TTC549 (cell line): ENCODE data around the gene IGSF9B.

Experiments used
- FAIRE-seq: peaks from 2 replicates; lab custom pipeline; 2012; peaks lifted over from hg19 to GRCh38; lab: Jason Lieb, UNC

Gene IGSF9B

GRCh38 chr11:133920109-133920990 lies 36.4 kb downstream of the IGSF9B start:
- no peak for FAIRE-seq

DNA sequence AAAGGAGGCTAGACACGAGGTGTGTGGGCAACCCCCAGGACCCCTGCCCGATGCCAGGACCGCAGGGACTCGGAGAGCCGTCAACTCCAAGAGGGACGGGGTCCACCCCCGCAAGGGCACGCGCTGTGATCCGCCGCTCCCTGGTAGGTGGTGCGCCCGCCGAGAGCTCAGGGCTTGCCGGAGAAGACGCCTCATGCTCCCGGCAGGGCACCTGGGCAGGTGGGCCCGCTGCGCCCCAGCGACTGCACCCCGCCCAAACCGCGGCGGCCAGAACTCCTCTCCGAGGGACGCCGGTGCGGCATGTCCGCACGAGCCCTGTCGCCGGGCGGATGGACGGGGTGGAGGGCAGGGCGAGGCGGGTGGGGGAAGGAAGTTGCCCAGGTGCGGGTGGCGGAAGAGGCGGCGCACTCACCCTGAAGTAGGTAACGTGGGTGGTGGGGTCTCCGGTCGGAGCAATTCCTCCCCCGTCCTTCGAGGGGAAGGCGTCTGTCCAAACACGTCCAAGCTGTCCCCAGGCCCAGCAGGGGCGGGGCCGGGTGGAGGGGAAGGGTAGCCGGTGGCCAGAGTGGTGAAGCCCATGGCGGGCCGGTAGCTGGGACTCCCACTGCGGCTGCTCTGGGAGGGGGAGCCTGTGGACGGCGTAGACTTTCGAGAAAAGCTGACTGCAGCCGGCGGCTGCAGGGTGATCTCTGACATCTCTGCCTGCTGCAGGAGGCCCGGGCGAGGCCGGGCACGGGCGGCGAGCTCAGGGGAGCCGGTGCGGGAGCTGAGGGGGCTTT lies 37.2 kb downstream of the IGSF9B start:
- no peak for FAIRE-seq

- FAIRE-seq = no peak
Observed at GRCh38 chr11:133918608-133919260, 38.0 kb downstream of the IGSF9B start.

DNA sequence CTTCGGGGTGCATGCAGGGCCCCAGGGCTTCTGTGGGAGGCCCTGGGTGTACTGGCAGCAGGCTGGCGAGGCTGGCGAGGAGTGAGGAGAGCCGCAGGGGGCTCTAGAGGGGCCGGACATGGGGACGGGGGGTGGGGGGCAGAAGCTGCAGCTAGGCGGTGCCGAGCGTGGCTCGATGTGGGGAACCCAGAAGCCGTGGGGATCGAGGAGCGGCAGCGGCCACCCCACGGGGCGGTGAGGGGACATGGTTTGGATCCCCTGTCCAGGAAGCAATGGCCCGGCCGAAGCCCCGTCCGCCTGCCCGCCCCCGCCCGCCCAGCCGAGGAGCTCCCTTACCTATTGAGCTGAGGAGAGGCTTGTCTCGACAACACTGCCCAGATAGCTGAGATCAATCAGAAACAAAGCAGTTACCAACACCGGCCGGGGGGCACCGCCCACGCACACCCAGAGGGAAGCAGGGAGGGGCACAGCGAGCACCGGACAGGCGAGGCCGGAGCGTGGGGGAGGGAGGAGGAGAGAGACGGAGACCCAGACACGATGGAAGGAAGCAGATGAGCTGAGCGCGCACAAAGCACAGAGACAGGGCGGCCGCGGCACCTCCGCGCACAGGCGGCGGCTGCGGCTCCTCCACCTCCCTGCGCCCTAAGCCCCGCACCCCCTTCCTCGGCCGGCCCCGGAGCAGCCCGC lies 38.7 kb downstream of the IGSF9B start:
- no peak for FAIRE-seq

- no peak for FAIRE-seq
Observed at GRCh38 chr11:133916784-133917440, 39.9 kb downstream of the IGSF9B start.

DNA sequence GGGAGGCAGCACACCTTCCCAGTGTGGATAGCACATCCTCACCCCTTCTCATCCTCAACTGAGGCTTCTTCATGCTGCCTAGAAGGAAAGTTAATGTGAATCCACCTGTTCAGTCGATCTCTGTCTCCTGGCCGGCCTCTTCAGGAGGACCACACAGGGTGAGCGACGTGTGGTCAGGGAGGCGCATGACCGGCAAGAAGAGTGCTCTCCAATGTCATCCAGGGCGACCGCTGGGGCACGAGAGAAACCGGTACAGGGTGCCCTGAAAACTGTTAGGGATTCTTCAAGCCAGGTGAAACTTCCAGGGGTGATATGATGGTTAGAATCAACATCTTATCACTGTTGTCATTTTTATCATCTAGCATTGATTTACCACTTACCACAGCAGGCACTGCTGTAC lies 43.0 kb downstream of the IGSF9B start:
- no peak for FAIRE-seq

- no peak for FAIRE-seq
Observed at GRCh38 chr11:133911171-133911570, 45.6 kb downstream of the IGSF9B start.

DNA sequence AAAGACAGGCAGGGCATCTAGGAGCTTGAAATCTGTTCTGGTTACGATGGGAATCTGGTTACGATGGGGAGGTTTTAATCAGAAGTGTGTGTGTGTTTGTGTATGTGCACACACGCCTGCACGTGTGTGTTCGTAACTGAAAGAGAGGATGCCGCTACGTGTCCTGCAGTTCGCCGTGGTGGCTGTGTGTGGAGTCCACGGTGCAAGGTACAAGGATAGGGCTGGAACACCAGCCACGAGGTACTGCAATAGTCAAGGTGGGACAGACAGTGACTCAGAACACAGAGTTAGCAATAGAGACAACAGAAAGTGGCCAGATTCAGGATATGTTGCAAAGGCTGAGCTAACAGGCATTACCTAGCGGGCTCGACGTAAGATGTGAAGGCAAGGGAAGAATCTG lies 46.7 kb downstream of the IGSF9B start:
- FAIRE-seq = no peak

DNA sequence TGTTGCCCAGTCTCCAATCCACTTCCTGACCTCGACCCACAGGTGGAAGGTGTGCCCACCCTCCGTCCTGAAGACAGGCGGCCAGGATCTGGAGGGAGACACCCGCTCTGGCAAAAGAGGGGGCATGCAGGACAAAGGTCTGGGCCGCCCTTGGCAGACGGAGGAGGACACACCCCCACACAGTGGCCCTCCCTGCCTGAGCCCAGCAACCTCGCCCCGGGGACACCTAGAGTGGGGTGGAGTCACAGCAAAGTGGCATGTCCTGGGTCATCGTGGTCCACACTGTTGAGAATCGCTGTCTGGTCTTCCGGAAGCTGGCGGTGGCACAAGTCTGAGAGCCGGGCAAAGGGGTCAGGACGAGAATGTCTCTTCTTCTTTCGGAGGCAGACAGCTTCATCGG lies 47.9 kb downstream of the IGSF9B start:
- FAIRE-seq = no peak

GRCh38 chr11:133907841-133908241 lies 48.9 kb downstream of the IGSF9B start:
- no peak for FAIRE-seq

DNA sequence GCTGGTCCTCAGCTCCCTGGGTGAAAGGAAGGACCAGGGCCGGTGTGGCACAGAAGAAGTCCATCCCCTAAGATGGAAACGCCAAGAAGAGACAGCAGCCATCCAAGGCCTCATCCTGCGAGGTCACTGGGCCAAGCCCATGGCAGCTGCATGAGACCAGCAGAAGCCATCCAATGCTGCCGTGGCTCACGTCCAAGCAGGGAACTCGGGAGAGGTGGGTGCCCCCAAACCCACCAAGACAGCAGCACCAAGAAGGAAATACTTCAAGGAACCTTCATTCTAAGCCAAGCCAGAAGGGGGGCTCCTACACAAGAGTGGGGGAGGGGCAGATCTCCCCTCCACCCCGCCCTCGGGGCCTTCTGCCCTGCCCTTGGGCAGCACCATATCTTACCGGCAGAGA lies 49.6 kb downstream of the IGSF9B start:
- FAIRE-seq = no peak

GRCh38 chr11:133906746-133907145 lies 50.0 kb downstream of the IGSF9B start:
- FAIRE-seq = no peak

- FAIRE-seq = no peak
Observed at GRCh38 chr11:133906241-133906640, 50.5 kb downstream of the IGSF9B start.

GRCh38 chr11:133905677-133906156 lies 51.1 kb downstream of the IGSF9B start:
- no peak for FAIRE-seq

DNA sequence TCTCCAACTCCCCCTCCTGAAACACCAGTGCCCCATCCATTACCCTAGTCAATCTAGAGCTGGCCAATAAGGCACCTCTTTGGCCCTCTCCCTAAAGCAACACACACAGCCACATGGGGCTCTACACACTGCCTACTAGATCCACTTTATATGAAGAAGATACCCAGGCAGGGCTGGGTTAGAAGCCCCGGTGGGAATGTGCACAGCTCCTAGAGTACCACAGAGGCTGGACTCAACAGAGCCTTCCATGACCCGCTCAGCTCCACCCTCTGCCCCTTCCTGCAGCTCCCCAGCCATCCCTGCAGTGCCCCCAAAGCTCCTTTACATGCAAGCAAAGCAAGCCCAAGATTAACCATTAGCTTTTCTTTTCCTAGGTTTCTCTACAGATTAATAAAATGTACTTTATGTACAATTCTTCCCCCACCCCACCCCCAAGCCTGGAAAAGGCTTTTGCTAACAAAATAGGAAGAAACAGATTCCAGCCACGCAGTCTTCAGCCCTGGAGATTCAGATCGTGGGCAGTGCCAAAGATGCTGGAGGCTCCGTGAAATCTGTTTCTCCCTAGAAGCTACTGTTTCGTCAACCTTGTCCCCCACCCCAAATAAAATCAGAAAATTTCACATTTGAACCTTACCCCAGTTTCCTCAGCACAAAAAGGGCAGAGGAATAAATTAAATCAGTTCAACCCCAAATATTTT lies 51.8 kb downstream of the IGSF9B start:
- FAIRE-seq = no peak

GRCh38 chr11:133903875-133904817 lies 52.6 kb downstream of the IGSF9B start:
- no peak for FAIRE-seq

GRCh38 chr11:133903056-133903455 lies 53.7 kb downstream of the IGSF9B start:
- no peak for FAIRE-seq

- no peak for FAIRE-seq
Observed at GRCh38 chr11:133902506-133902905, 54.3 kb downstream of the IGSF9B start.

GRCh38 chr11:133901999-133902398 lies 54.8 kb downstream of the IGSF9B start:
- FAIRE-seq = no peak

- FAIRE-seq = no peak
Observed at GRCh38 chr11:133901316-133901715, 55.5 kb downstream of the IGSF9B start.
